WERI-Rb-1 (cell line): ENCODE measurements around the gene CPNE6.

Experiments
- DNase-seq: peaks from one replicate; pipeline ENCODE4 v3.0.0-alpha.2; 2020
- H3K27ac ChIP-seq: fragments of 250-450 bp; sonication (Bioruptor Pico); 2 replicates; pipeline ENCODE4 v1.5.1; 2020; ENCODE audit warnings: mild to moderate bottlenecking, moderate library complexity
- H3K27me3 ChIP-seq: fragments of 250-450 bp; sonication (Bioruptor Pico); 2 replicates; pipeline ENCODE4 v1.5.1; 2021; ENCODE audit warnings: mild to moderate bottlenecking, low read depth, moderate library complexity; ENCODE audit not compliant: insufficient read depth, severe bottlenecking
- H3K36me3 ChIP-seq: fragments of 250-450 bp; sonication (Bioruptor Pico); 2 replicates; pipeline ENCODE4 v1.5.1; 2020; ENCODE audit warnings: mild to moderate bottlenecking, moderate library complexity
- H3K4me3 ChIP-seq: 2 replicates; pipeline ENCODE4 v1.5.1; 2011; ENCODE audit warnings: low read depth, mild to moderate bottlenecking, control low read depth, low read length
- H3K9me3 ChIP-seq: fragments of 250-450 bp; sonication (Bioruptor Pico); 2 replicates; pipeline ENCODE4 v1.5.1; 2021; ENCODE audit warnings: mild to moderate bottlenecking, moderate library complexity; ENCODE audit not compliant: severe bottlenecking
- CTCF ChIP-seq: IDR thresholded peaks from 2 replicates; pipeline ENCODE4 v1.5.1; 2011; ENCODE audit warnings: low read depth, mild to moderate bottlenecking, control low read depth, inconsistent platforms, low read length

Gene CPNE6

GRCh38 chr14:24071836-24072430 is 571 bp downstream of the CPNE6 start:
- Histone ChIP-seq H3K9me3 (no peaks in the 10 kb centered on the region), H3K36me3 (no peaks in the 10 kb centered on the region), H3K27me3 (no peaks in the 10 kb centered on the region), H3K4me3 (no peak overlapping the region), H3K27ac (no peak overlapping the region)
- no peak for TF ChIP-seq CTCF
- no peak for DNase-seq

- no peak for TF ChIP-seq CTCF
- DNase-seq: no peak
- H3K9me3 ChIP-seq: no peaks in the 10 kb centered on the region
- no peak overlapping the region for H3K4me3 ChIP-seq
- no peaks in the 10 kb centered on the region for H3K36me3 ChIP-seq
- H3K27me3 ChIP-seq: no peaks in the 10 kb centered on the region
- H3K27ac ChIP-seq: peak overlapping the region; percentile 35
These were observed 1.1 kb downstream of the CPNE6 start for GRCh38 chr14:24072436-24072835.

- H3K36me3 ChIP-seq: no peaks in the 10 kb centered on the region
- no peaks in the 10 kb centered on the region for H3K9me3 ChIP-seq
- H3K4me3 ChIP-seq: no peak overlapping the region
- peak; percentile 20; the same call in 1 of the 2 replicates for TF ChIP-seq CTCF
- DNase-seq: peak; percentile 71
- H3K27me3 ChIP-seq: no peaks in the 10 kb centered on the region
- H3K27ac ChIP-seq: peak overlapping the region; percentile 35
These were observed 1.8 kb downstream of the CPNE6 start for GRCh38 chr14:24072881-24073877.

- H3K27me3 ChIP-seq: no peaks in the 10 kb centered on the region
These were observed 3.5 kb downstream of the CPNE6 start for GRCh38 chr14:24074625-24075484.

More at GRCh38 chr14:24074625-24075484, 3.5 kb downstream of the CPNE6 start:
- Histone ChIP-seq H3K4me3 (no peak overlapping the region), H3K36me3 (no peaks in the 10 kb centered on the region), H3K9me3 (no peaks in the 10 kb centered on the region), H3K27ac (peak overlapping the region; percentile 24; the same call in 1 of the 2 replicates)
- peak; percentile 56 for DNase-seq
- no peak for TF ChIP-seq CTCF
